MM.1S (cell line): ENCODE data around the gene PLEKHA7.

ENCODE experiments used
- EZH2 ChIP-seq: fragments of 300-600 bp; sonication (generic); optimal IDR thresholded peaks from 2 replicates; pipeline ENCODE3; 2017; ENCODE audit warnings: low read depth, mild to moderate bottlenecking, antibody characterized with exemption, low read length, mixed read lengths
- TF ChIP-seq, protein P1 (sequence below): fragments of 300-600 bp; sonication (generic); IDR thresholded peaks from 2 replicates; pipeline ENCODE4 v1.5.1; 2016; ENCODE audit warnings: antibody characterized with exemption, low read length, mixed read lengths

DNA sequence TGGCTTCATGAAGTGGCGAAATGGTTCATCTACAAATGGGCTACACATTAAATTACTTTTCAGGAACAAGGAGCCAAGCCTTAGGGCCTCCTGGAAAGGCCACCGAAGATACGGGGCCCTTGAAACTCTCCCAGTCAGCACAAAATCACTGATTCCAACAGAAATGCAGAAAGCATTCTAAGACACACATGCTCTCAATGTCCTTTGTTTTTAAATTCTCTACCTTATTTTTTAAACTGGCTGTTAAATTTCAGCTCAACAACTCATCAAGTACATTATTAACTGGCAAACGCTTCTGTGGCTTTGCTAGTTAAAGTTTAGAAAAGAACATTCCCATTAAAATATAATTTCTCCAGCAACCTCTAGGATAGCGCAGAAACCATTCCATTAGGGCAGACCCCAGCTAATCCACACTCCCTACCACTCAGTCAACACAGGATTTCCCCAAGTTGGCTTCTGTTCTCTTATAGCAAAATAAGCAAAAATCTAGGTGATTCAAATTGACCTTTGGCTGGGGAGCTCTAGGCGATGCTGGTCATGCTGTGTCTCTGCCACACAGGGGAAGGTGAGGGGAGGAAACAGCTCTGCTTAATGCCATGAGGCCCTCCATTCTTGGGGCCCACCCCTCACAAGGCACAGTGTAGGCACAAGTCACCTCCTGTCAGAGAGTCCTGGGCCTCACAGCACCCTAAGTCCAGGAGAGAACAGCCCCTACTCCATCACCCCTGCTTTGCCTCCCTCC is 47.1 kb downstream of the PLEKHA7 start:
- TF ChIP-seq, protein P1, sequence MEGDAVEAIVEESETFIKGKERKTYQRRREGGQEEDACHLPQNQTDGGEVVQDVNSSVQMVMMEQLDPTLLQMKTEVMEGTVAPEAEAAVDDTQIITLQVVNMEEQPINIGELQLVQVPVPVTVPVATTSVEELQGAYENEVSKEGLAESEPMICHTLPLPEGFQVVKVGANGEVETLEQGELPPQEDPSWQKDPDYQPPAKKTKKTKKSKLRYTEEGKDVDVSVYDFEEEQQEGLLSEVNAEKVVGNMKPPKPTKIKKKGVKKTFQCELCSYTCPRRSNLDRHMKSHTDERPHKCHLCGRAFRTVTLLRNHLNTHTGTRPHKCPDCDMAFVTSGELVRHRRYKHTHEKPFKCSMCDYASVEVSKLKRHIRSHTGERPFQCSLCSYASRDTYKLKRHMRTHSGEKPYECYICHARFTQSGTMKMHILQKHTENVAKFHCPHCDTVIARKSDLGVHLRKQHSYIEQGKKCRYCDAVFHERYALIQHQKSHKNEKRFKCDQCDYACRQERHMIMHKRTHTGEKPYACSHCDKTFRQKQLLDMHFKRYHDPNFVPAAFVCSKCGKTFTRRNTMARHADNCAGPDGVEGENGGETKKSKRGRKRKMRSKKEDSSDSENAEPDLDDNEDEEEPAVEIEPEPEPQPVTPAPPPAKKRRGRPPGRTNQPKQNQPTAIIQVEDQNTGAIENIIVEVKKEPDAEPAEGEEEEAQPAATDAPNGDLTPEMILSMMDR, result no peak
- TF ChIP-seq EZH2, result no peak
